NB4 (cell line): ENCODE data around the gene CRX.
A peak's percentile ranks its signal among the peaks of the same experiment; 100 is the strongest.

Experiments
- CTCF ChIP-seq: IDR thresholded peaks from one replicate; pipeline ENCODE4 v1.5.1; 2012; ENCODE audit warnings: low read depth, low read length
- MYC ChIP-seq: IDR thresholded peaks from 2 replicates; pipeline ENCODE4 v1.6.1; 2011; ENCODE audit warnings: low read depth, low read length
- POLR2A ChIP-seq: IDR thresholded peaks from 2 replicates; pipeline ENCODE4 v1.6.1; 2011; ENCODE audit warnings: mild to moderate bottlenecking; ENCODE audit not compliant: insufficient read length; ENCODE audit errors: extremely low read depth

DNA sequence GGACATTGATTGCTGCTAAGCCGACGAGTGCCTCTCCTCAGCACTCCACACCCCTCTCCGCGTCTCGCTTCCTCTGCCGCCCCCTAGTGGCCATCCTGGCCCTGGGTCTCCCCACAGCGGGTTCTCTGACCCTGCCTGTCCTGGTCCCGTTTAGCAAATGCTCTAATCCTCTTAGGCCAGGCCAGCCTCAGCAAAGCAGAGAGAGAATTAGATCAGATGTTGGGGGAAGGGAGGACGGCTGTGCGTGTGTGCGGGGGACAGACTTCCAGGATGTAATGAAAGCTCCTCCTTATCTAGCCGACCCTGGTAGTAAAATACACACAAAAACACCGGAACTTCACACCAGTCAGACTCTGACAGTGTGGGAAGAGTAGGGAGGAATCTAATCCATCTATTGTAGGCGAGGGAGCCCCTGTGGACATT is 41.8 kb downstream of the CRX start:
- TF ChIP-seq CTCF = peak; percentile 100
- no peak for TF ChIP-seq POLR2A
- TF ChIP-seq MYC = no peak
